ENCODE results near the gene SUSD1.

The SUSD1 gene

GRCh38 chr9:112013266-112013665, 161.8 kb downstream of the SUSD1 start:
- H3K9me3 ChIP-seq (ENCODE audit: insufficient read depth, low read depth, low read length): no peaks in the 10 kb centered on the region
- H3K27me3 ChIP-seq (ENCODE audit: insufficient read depth, low read length): no peaks in the 10 kb centered on the region
- no peaks in the 10 kb centered on the region for H3K4me1 ChIP-seq (ENCODE audit: insufficient read depth, low read length)
- H3K4me3 ChIP-seq (ENCODE audit: low read length): no peak overlapping the region
- H3K27ac ChIP-seq (ENCODE audit: low read length): no peak overlapping the region
- no peak overlapping the region for H3K9ac ChIP-seq (ENCODE audit: low read depth, low read length)
- no peaks in the 10 kb centered on the region for H3K36me3 ChIP-seq (ENCODE audit: insufficient read depth, low read depth, low read length)

GRCh38 chr9:112012026-112012902, 162.8 kb downstream of the SUSD1 start:
- Histone ChIP-seq H3K4me1 (ENCODE audit: insufficient read depth, low read length) (no peaks in the 10 kb centered on the region), H3K9ac (ENCODE audit: low read depth, low read length) (no peak overlapping the region), H3K9me3 (ENCODE audit: insufficient read depth, low read depth, low read length) (no peaks in the 10 kb centered on the region), H3K27ac (ENCODE audit: low read length) (no peak overlapping the region), H3K27me3 (ENCODE audit: insufficient read depth, low read length) (no peaks in the 10 kb centered on the region), H3K36me3 (ENCODE audit: insufficient read depth, low read depth, low read length) (no peaks in the 10 kb centered on the region), H3K4me3 (ENCODE audit: low read length) (no peak overlapping the region)

- Histone ChIP-seq H3K36me3 (ENCODE audit: insufficient read depth, low read depth, low read length) (no peaks in the 10 kb centered on the region), H3K4me1 (ENCODE audit: insufficient read depth, low read length) (no peaks in the 10 kb centered on the region), H3K9me3 (ENCODE audit: insufficient read depth, low read depth, low read length) (no peaks in the 10 kb centered on the region), H3K9ac (ENCODE audit: low read depth, low read length) (no peak overlapping the region), H3K4me3 (ENCODE audit: low read length) (no peak overlapping the region), H3K27ac (ENCODE audit: low read length) (no peak overlapping the region), H3K27me3 (ENCODE audit: insufficient read depth, low read length) (no peaks in the 10 kb centered on the region)
These were observed 164.0 kb downstream of the SUSD1 start for GRCh38 chr9:112011051-112011620.

- H3K36me3 ChIP-seq (ENCODE audit: insufficient read depth, low read depth, low read length): no peaks in the 10 kb centered on the region
- no peaks in the 10 kb centered on the region for H3K27me3 ChIP-seq (ENCODE audit: insufficient read depth, low read length)
- H3K9me3 ChIP-seq (ENCODE audit: insufficient read depth, low read depth, low read length): no peaks in the 10 kb centered on the region
- H3K4me3 ChIP-seq (ENCODE audit: low read length): no peak overlapping the region
- H3K9ac ChIP-seq (ENCODE audit: low read depth, low read length): no peak overlapping the region
- H3K27ac ChIP-seq (ENCODE audit: low read length): no peak overlapping the region
- H3K4me1 ChIP-seq (ENCODE audit: insufficient read depth, low read length): no peaks in the 10 kb centered on the region
These were observed 164.6 kb downstream of the SUSD1 start for GRCh38 chr9:112010537-112010936.

- Histone ChIP-seq H3K27ac (ENCODE audit: low read length) (no peak overlapping the region), H3K27me3 (ENCODE audit: insufficient read depth, low read length) (no peaks in the 10 kb centered on the region), H3K9ac (ENCODE audit: low read depth, low read length) (no peak overlapping the region)
These were observed 165.4 kb downstream of the SUSD1 start for GRCh38 chr9:112009656-112010055.

GRCh38 chr9:112007575-112008240, 167.4 kb downstream of the SUSD1 start:
- H3K9ac ChIP-seq (ENCODE audit: low read depth, low read length): no peak overlapping the region
- no peaks in the 10 kb centered on the region for H3K27me3 ChIP-seq (ENCODE audit: insufficient read depth, low read length)
- H3K9me3 ChIP-seq (ENCODE audit: insufficient read depth, low read depth, low read length): no peaks in the 10 kb centered on the region
- no peak overlapping the region for H3K27ac ChIP-seq (ENCODE audit: low read length)
- H3K36me3 ChIP-seq (ENCODE audit: insufficient read depth, low read depth, low read length): no peaks in the 10 kb centered on the region
- H3K4me1 ChIP-seq (ENCODE audit: insufficient read depth, low read length): no peaks in the 10 kb centered on the region
- H3K4me3 ChIP-seq (ENCODE audit: low read length): no peak overlapping the region

More at GRCh38 chr9:112009656-112010055, 165.4 kb downstream of the SUSD1 start:
- Histone ChIP-seq H3K4me1 (ENCODE audit: insufficient read depth, low read length) (no peaks in the 10 kb centered on the region), H3K4me3 (ENCODE audit: low read length) (no peak overlapping the region), H3K9me3 (ENCODE audit: insufficient read depth, low read depth, low read length) (no peaks in the 10 kb centered on the region), H3K36me3 (ENCODE audit: insufficient read depth, low read depth, low read length) (no peaks in the 10 kb centered on the region)

GRCh38 chr9:112006361-112007020, 168.6 kb downstream of the SUSD1 start:
- Histone ChIP-seq H3K9ac (ENCODE audit: low read depth, low read length) (no peak overlapping the region), H3K27me3 (ENCODE audit: insufficient read depth, low read length) (no peaks in the 10 kb centered on the region), H3K4me1 (ENCODE audit: insufficient read depth, low read length) (no peaks in the 10 kb centered on the region), H3K4me3 (ENCODE audit: low read length) (no peak overlapping the region), H3K36me3 (ENCODE audit: insufficient read depth, low read depth, low read length) (no peaks in the 10 kb centered on the region), H3K27ac (ENCODE audit: low read length) (no peak overlapping the region), H3K9me3 (ENCODE audit: insufficient read depth, low read depth, low read length) (no peaks in the 10 kb centered on the region)

- Histone ChIP-seq H3K36me3 (ENCODE audit: insufficient read depth, low read depth, low read length) (no peaks in the 10 kb centered on the region), H3K9me3 (ENCODE audit: insufficient read depth, low read depth, low read length) (no peaks in the 10 kb centered on the region), H3K27ac (ENCODE audit: low read length) (no peak overlapping the region), H3K4me1 (ENCODE audit: insufficient read depth, low read length) (no peaks in the 10 kb centered on the region), H3K9ac (ENCODE audit: low read depth, low read length) (no peak overlapping the region), H3K27me3 (ENCODE audit: insufficient read depth, low read length) (no peaks in the 10 kb centered on the region), H3K4me3 (ENCODE audit: low read length) (no peak overlapping the region)
These were observed 169.2 kb downstream of the SUSD1 start for GRCh38 chr9:112005939-112006338.

GRCh38 chr9:112003538-112003937, 171.6 kb downstream of the SUSD1 start:
- Histone ChIP-seq H3K4me3 (ENCODE audit: low read length) (no peak overlapping the region), H3K4me1 (ENCODE audit: insufficient read depth, low read length) (no peaks in the 10 kb centered on the region), H3K36me3 (ENCODE audit: insufficient read depth, low read depth, low read length) (no peaks in the 10 kb centered on the region), H3K9me3 (ENCODE audit: insufficient read depth, low read depth, low read length) (no peaks in the 10 kb centered on the region), H3K27me3 (ENCODE audit: insufficient read depth, low read length) (no peaks in the 10 kb centered on the region), H3K27ac (ENCODE audit: low read length) (no peak overlapping the region), H3K9ac (ENCODE audit: low read depth, low read length) (no peak overlapping the region)

GRCh38 chr9:112002847-112003457, 172.1 kb downstream of the SUSD1 start:
- Histone ChIP-seq H3K27ac (ENCODE audit: low read length) (no peak overlapping the region), H3K27me3 (ENCODE audit: insufficient read depth, low read length) (no peaks in the 10 kb centered on the region), H3K9me3 (ENCODE audit: insufficient read depth, low read depth, low read length) (no peaks in the 10 kb centered on the region), H3K9ac (ENCODE audit: low read depth, low read length) (no peak overlapping the region), H3K36me3 (ENCODE audit: insufficient read depth, low read depth, low read length) (no peaks in the 10 kb centered on the region), H3K4me1 (ENCODE audit: insufficient read depth, low read length) (no peaks in the 10 kb centered on the region), H3K4me3 (ENCODE audit: low read length) (no peak overlapping the region)

- Histone ChIP-seq H3K27ac (ENCODE audit: low read length) (no peak overlapping the region), H3K9me3 (ENCODE audit: insufficient read depth, low read depth, low read length) (no peaks in the 10 kb centered on the region), H3K9ac (ENCODE audit: low read depth, low read length) (no peak overlapping the region), H3K36me3 (ENCODE audit: insufficient read depth, low read depth, low read length) (no peaks in the 10 kb centered on the region), H3K4me3 (ENCODE audit: low read length) (no peak overlapping the region), H3K27me3 (ENCODE audit: insufficient read depth, low read length) (no peaks in the 10 kb centered on the region), H3K4me1 (ENCODE audit: insufficient read depth, low read length) (no peaks in the 10 kb centered on the region)
These were observed 172.8 kb downstream of the SUSD1 start for GRCh38 chr9:112002131-112002846.
